HG02571 (cell line): ENCODE results near the gene CTCF.
"Not testable (repeated sequence)": the region's sequence is repeated elsewhere in the genome, so short reads cannot be mapped to it uniquely, and the experiment has no call there.

Source experiments
- ATAC-seq: cut with Tn5 transposase; IDR thresholded peaks from one replicate; pipeline ENCODE4 v1.9.1; 2021; ENCODE audit warnings: mild to moderate bottlenecking, moderate library complexity; ENCODE audit not compliant: unreplicated experiment

CTCF gene

GRCh38 chr16:67562526-67562917, at the start of gene CTCF:
Gene CTCF, plus strand, starts transcription at chr16:67562526. Its CDS starts 48,307 bp downstream, at chr16:67610833.
- ATAC-seq, result peak; percentile 44

GRCh38 chr16:67513892-67514291, 48.4 kb upstream of the CTCF start:
- not testable (repeated sequence) for ATAC-seq

- ATAC-seq, result peak; percentile 41
These were observed 47.9 kb upstream of the CTCF start for GRCh38 chr16:67514382-67514828.

GRCh38 chr16:67516296-67517154, 45.8 kb upstream of the CTCF start:
- ATAC-seq, result no peak

GRCh38 chr16:67517155-67517445, 45.2 kb upstream of the CTCF start:
- ATAC-seq, result no peak

- ATAC-seq, result peak; percentile 37
These were observed 44.5 kb upstream of the CTCF start for GRCh38 chr16:67517661-67518423.

GRCh38 chr16:67518676-67519075, 43.6 kb upstream of the CTCF start:
- ATAC-seq, result no peak

- no peak for ATAC-seq
These were observed 43.1 kb upstream of the CTCF start for GRCh38 chr16:67519242-67519641.

GRCh38 chr16:67521095-67521804, 41.1 kb upstream of the CTCF start:
- ATAC-seq, result peak; percentile 62

- ATAC-seq, result no peak
These were observed 37.0 kb upstream of the CTCF start for GRCh38 chr16:67525176-67525860.

GRCh38 chr16:67526149-67526791, 36.1 kb upstream of the CTCF start:
- no peak for ATAC-seq

- ATAC-seq, result no peak
These were observed 34.0 kb upstream of the CTCF start, which contains the start of gene RIPOR1 for GRCh38 chr16:67528222-67528869. Gene RIPOR1, plus strand, starts transcription at chr16:67528829. Its CDS starts 9,618 bp downstream, at chr16:67538447.

GRCh38 chr16:67528870-67529581, 33.3 kb upstream of the CTCF start:
- ATAC-seq, result no peak

GRCh38 chr16:67529582-67530012, 32.7 kb upstream of the CTCF start:
- ATAC-seq, result no peak

- ATAC-seq, result peak; percentile 47
These were observed 32.0 kb upstream of the CTCF start for GRCh38 chr16:67530013-67530939.

- no peak for ATAC-seq
These were observed 31.1 kb upstream of the CTCF start for GRCh38 chr16:67531247-67531646.

- no peak for ATAC-seq
These were observed 29.2 kb upstream of the CTCF start for GRCh38 chr16:67533024-67533560.

- not testable (repeated sequence) for ATAC-seq
These were observed 28.3 kb upstream of the CTCF start for GRCh38 chr16:67533987-67534386.
